Endodermal cell (in vitro differentiated cells): ENCODE results near the gene CABLES2. TPM values are rescaled to one million over a fixed set of nuclear protein-coding genes. Genes with fewer than 3 reads are reported as not detected.

ENCODE experiments used
- DNase-seq: peaks from one replicate; pipeline ENCODE4 v3.0.0-alpha.2; 2017
- H3K27ac ChIP-seq: 2 replicates; pipeline ENCODE4 v1.5.1; 2013; ENCODE audit warnings: mild to moderate bottlenecking, low read depth, low read length, moderate library complexity
- H3K27me3 ChIP-seq: 2 replicates; pipeline ENCODE4 v1.6.1; 2013; ENCODE audit warnings: mild to moderate bottlenecking, low read length, moderate library complexity; ENCODE audit not compliant: insufficient read depth, control insufficient read depth, poor library complexity, severe bottlenecking
- H3K36me3 ChIP-seq: 2 replicates; pipeline ENCODE4 v1.7.0; 2013; ENCODE audit warnings: mild to moderate bottlenecking, low read length, moderate library complexity; ENCODE audit not compliant: control insufficient read depth, insufficient read depth
- H3K4me1 ChIP-seq: one replicate; pipeline ENCODE4 v1.7.0; 2013; ENCODE audit warnings: low read length; ENCODE audit not compliant: control insufficient read depth, insufficient read depth
- H3K4me3 ChIP-seq: 2 replicates; pipeline ENCODE4 v1.5.1; 2013; ENCODE audit warnings: mild to moderate bottlenecking, low read length, moderate library complexity
- H3K9ac ChIP-seq: 2 replicates; pipeline ENCODE4 v1.6.1; 2013; ENCODE audit warnings: mild to moderate bottlenecking, low read length, moderate library complexity; ENCODE audit not compliant: poor library complexity, severe bottlenecking; ENCODE audit errors: extremely low read depth
- H3K9me3 ChIP-seq: 2 replicates; pipeline ENCODE4 v1.6.1; 2013; ENCODE audit warnings: mild to moderate bottlenecking, low read length, moderate library complexity; ENCODE audit not compliant: control insufficient read depth
- H3K27ac Mint-ChIP-seq: 2 replicates; pipeline ENCODE4 v1.8.0; 2020; ENCODE audit warnings: mixed read lengths
- H3K27me3 Mint-ChIP-seq: 2 replicates; pipeline ENCODE4 v1.8.0; 2021; ENCODE audit warnings: mild to moderate bottlenecking, mixed read lengths; ENCODE audit not compliant: insufficient read depth
- H3K36me3 Mint-ChIP-seq: 2 replicates; pipeline ENCODE4 v1.8.0; 2020; ENCODE audit warnings: low read depth, mixed read lengths
- H3K4me1 Mint-ChIP-seq: 2 replicates; pipeline ENCODE4 v1.8.0; 2020; ENCODE audit warnings: mixed read lengths
- H3K4me3 Mint-ChIP-seq: 2 replicates; pipeline ENCODE4 v1.8.0; 2020; ENCODE audit warnings: mild to moderate bottlenecking, moderate library complexity, mixed read lengths
- H3K9me3 Mint-ChIP-seq: 2 replicates; pipeline ENCODE4 v1.8.0; 2020; ENCODE audit warnings: mild to moderate bottlenecking, mixed read lengths
- WGBS, 2 experiments: methylation state at CpG; one replicate each; pipeline versions ENCODE4 v1.1.5 to v1.1.7; 2013; ENCODE audit warnings: missing lambda C conversion rate in 2 of 2, mixed read lengths in 1 of 2; ENCODE audit not compliant: insufficient coverage in 1 of 2, insufficient read length in 1 of 2; 5-methylcytosine and 5-hydroxymethylcytosine counted together
- total RNA-seq, 2 donors: library from RNA; stranded (reverse); fragmentation: NEBNext Ultra II Directional in 1 of 2; extraction: Animal tissue kit (Norgen Biotek cat#: 25700) in 1 of 2; gene quantifications; 2 replicates in 1 of 2; 3 replicates in 1 of 2; pipeline ENCODE4 v1.2.1, GENCODE V29; 2021
- TF ChIP-seq, protein P1 (sequence below): fragments of 200-600 bp; sonication (generic); conservative IDR thresholded peaks from 2 replicates; pipeline ENCODE4 v1.5.0; 2021; ENCODE audit warnings: antibody characterized with exemption, mild to moderate bottlenecking

Gene CABLES2
- total RNA-seq, 2 donors from 2014 or later = 10.4 to 15.6 TPM

DNA sequence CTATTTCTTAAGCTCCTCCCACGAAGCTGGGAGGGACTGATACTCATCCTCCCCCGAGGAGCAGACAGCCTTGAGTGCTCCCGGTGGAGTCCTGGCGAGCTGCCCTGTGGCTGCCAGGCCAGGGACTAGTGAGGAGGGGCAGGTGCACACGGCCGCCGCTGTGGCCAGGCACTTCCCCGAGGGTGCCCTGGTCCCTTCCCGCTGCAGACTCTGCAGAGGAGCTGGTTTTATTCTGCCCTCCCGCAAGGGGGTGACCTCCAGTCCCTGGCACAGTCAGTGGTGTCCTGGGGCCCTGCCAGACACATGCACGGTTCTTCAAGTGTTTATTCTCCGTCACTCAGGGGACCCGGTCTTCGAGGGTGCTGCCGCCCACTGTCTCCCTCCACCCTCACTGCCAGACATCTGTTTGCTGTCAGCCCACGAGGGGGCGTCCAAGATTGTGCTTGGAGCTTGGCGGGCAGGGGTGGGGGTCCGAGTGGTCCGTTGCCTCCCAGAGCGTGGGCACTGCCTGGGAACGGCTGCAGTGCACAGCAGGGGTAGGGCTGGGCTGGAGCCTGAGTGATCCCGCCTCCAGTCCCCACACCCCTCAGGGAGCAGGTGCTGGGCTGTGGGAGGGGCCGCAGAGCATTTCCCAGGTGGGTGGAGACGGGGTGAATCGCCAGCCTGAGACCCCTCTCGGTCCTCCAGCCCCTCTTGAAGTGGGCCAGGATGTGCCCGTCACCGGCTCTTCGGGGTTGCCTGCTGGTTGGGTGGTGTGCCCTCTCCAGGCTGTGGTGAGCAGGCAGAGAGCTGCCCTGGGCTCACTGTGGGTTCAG, 3.1 kb upstream of the CABLES2 start:
- H3K27me3 Mint-ChIP-seq = peaks cover 14% of the 10 kb centered on the region
- no peak overlapping the region for H3K4me3 ChIP-seq
- no peaks in the 10 kb centered on the region for H3K36me3 ChIP-seq
- peaks cover 1% of the 10 kb centered on the region for H3K36me3 Mint-ChIP-seq
- peaks cover 6% of the 10 kb centered on the region for H3K4me1 Mint-ChIP-seq
- TF ChIP-seq, protein P1, sequence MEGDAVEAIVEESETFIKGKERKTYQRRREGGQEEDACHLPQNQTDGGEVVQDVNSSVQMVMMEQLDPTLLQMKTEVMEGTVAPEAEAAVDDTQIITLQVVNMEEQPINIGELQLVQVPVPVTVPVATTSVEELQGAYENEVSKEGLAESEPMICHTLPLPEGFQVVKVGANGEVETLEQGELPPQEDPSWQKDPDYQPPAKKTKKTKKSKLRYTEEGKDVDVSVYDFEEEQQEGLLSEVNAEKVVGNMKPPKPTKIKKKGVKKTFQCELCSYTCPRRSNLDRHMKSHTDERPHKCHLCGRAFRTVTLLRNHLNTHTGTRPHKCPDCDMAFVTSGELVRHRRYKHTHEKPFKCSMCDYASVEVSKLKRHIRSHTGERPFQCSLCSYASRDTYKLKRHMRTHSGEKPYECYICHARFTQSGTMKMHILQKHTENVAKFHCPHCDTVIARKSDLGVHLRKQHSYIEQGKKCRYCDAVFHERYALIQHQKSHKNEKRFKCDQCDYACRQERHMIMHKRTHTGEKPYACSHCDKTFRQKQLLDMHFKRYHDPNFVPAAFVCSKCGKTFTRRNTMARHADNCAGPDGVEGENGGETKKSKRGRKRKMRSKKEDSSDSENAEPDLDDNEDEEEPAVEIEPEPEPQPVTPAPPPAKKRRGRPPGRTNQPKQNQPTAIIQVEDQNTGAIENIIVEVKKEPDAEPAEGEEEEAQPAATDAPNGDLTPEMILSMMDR = peak; percentile 80
- H3K9ac ChIP-seq = no peak overlapping the region
- H3K27ac ChIP-seq = no peak overlapping the region
- H3K27me3 ChIP-seq = peaks cover 6% of the 10 kb centered on the region
- H3K9me3 ChIP-seq = no peaks in the 10 kb centered on the region
- peak; percentile 88 for DNase-seq
- no peak overlapping the region for H3K27ac Mint-ChIP-seq
- H3K4me3 Mint-ChIP-seq = no peak overlapping the region
- 42 to 55% methylated on average over 16 to 30 of the region's 30 CpGs for WGBS, 2 experiments
- no peaks in the 10 kb centered on the region for H3K9me3 Mint-ChIP-seq
- peaks cover 4% of the 10 kb centered on the region for H3K4me1 ChIP-seq

DNA sequence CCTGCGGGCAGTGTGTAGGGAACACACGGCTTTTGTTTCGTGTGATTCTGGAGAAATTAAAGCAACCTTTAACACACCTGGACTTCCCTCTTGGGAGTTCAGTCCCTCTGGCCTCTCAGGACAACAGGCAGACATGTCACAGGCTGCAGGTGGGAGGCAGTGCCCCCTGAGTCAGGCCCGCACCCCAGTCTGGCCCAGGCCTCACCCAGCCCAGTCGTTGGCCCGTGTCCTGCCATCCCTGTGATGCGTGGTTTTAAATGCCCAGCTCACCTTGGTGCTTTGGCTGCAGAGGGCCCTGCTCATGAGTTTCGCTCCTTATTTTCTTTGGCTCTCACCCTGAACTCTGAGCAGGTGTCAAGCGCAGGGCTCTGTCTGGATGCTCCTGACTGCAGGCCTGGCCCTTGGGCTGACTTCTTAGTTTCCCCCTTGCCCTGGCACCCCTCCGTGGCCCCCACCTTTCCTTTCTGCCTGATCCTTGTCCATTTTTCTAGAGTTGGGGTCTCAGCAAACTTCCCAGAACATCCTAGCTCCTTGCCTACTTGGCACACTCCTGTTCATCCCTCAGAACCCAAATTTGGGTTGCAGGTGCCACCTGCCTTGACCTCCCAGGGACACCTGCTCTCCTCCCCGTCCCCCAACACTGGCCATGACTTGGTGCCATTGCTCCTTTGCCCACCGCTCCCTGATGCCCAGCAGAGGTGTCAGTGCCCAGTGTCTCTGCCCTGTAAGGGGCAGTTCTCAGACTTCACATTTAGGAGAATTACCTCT, 2.2 kb upstream of the CABLES2 start:
- peaks cover 14% of the 10 kb centered on the region for H3K27me3 Mint-ChIP-seq
- WGBS, 2 experiments = 86 to 89% methylated on average over 11 to 12 of the region's 12 CpGs
- Histone ChIP-seq H3K36me3 (no peaks in the 10 kb centered on the region), H3K27me3 (peaks cover 6% of the 10 kb centered on the region), H3K4me1 (peaks cover 4% of the 10 kb centered on the region), H3K27ac (no peak overlapping the region), H3K4me3 (no peak overlapping the region), H3K9ac (no peak overlapping the region), H3K9me3 (no peaks in the 10 kb centered on the region)
- no peak overlapping the region for H3K4me3 Mint-ChIP-seq
- peaks cover 2% of the 10 kb centered on the region for H3K36me3 Mint-ChIP-seq
- no peak overlapping the region for H3K27ac Mint-ChIP-seq
- TF ChIP-seq, protein P1 = no peak
- no peak for DNase-seq
- H3K4me1 Mint-ChIP-seq = peaks cover 6% of the 10 kb centered on the region
- H3K9me3 Mint-ChIP-seq = no peaks in the 10 kb centered on the region

DNA sequence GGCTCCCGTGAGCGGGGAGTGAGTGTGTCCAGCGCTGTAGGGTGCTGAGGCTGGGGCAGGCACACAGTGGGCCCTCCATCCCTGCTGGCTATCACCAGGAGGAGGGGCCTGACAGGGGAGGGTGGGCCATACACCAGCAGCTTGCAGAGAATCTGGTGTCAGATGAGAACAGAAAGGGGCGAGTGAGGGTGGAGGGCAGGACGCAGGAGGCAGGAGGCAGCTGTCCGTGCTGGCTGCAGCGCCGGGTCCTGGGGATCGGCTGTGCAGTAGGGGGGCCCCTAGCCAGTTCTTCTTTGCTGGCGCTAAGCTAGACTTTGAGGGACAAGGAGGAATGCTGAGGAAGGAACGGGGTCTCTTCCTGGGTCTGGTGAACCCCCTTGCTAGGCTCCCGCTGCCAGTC, 1.6 kb upstream of the CABLES2 start:
- no peaks in the 10 kb centered on the region for H3K9me3 Mint-ChIP-seq
- H3K27me3 Mint-ChIP-seq = peaks cover 14% of the 10 kb centered on the region
- Histone ChIP-seq H3K27ac (no peak overlapping the region), H3K9me3 (no peaks in the 10 kb centered on the region), H3K4me3 (no peak overlapping the region), H3K36me3 (no peaks in the 10 kb centered on the region), H3K4me1 (peaks cover 4% of the 10 kb centered on the region), H3K27me3 (peaks cover 6% of the 10 kb centered on the region), H3K9ac (no peak overlapping the region)
- H3K4me1 Mint-ChIP-seq = peaks cover 6% of the 10 kb centered on the region
- 91 to 96% methylated on average over 5 to 12 of the region's 12 CpGs for WGBS, 2 experiments
- no peak overlapping the region for H3K27ac Mint-ChIP-seq
- TF ChIP-seq, protein P1 = no peak
- DNase-seq = no peak
- H3K36me3 Mint-ChIP-seq = peaks cover 2% of the 10 kb centered on the region
- H3K4me3 Mint-ChIP-seq = no peak overlapping the region
